Colonic mucosa (tissue), 4 donors: ENCODE data around the gene FARP1. TPM values are rescaled to one million over a fixed set of nuclear protein-coding genes. Genes with fewer than 3 reads are reported as not detected.

Source experiments
- DNase-seq: peaks from one replicate; pipeline ENCODE4 v3.0.0-alpha.2; 2020
- H3K27ac ChIP-seq: fragments of 200-600 bp; one replicate; pipeline ENCODE4 v1.8.0; 2021
- H3K27me3 ChIP-seq: fragments of 200-600 bp; one replicate; pipeline ENCODE4 v1.8.0; 2021
- H3K36me3 ChIP-seq: fragments of 200-600 bp; one replicate; pipeline ENCODE4 v1.8.0; 2021
- H3K4me1 ChIP-seq: fragments of 200-600 bp; one replicate; pipeline ENCODE4 v1.8.0; 2021; ENCODE audit warnings: mild to moderate bottlenecking
- H3K4me3 ChIP-seq: fragments of 200-600 bp; one replicate; pipeline ENCODE4 v1.8.0; 2021
- H3K9ac ChIP-seq, 2 donors: one replicate each; pipeline ENCODE4 v1.7.0; 2013; ENCODE audit warnings: control low read depth in 2 of 2, low read depth in 2 of 2, low read length in 2 of 2
- H3K9me3 ChIP-seq: fragments of 200-600 bp; one replicate; pipeline ENCODE4 v1.8.0; 2021
- CTCF ChIP-seq: fragments of 200-600 bp; IDR thresholded peaks from one replicate; pipeline ENCODE4 v1.8.0; 2022; ENCODE audit warnings: antibody characterized with exemption, mild to moderate bottlenecking
- intact Hi-C: fragments of 100-400 bp; cut with DNase I; formaldehyde crosslinking; loops from one replicate; pipeline ENCODE4 v1.14.1; 2022
- total RNA-seq, 2 donors: library from RNA; stranded (reverse); fragmentation: NEBNext Ultra II Directional in 1 of 2; extraction: Animal tissue kit (Norgen Biotek cat#: 25700) in 1 of 2; gene quantifications; one replicate each; pipeline ENCODE4 v1.2.1, GENCODE V29; 2021
- donor health status: healthy.
- donor health status: DM: no; HTN: no; CAD: no.
- donor health status: DM: no; HTN: no; CAD: no.

Gene FARP1
- total RNA-seq, 2 donors from 2014 or later, result 39.1 to 53.5 TPM

- no peak for DNase-seq
- H3K9ac ChIP-seq, result no peak overlapping the region
- H3K27ac ChIP-seq, result no peak overlapping the region
- no peak overlapping the region for H3K4me3 ChIP-seq
- H3K9me3 ChIP-seq, result no peaks in the 10 kb centered on the region
- H3K36me3 ChIP-seq, result no peaks in the 10 kb centered on the region
- no peaks in the 10 kb centered on the region for H3K27me3 ChIP-seq
- H3K4me1 ChIP-seq, result no peaks in the 10 kb centered on the region
- intact Hi-C loops, result no loop called here
- TF ChIP-seq CTCF, result no peak
These were observed 262.9 kb downstream of the FARP1 start for GRCh38 chr13:98405690-98406344.

DNA sequence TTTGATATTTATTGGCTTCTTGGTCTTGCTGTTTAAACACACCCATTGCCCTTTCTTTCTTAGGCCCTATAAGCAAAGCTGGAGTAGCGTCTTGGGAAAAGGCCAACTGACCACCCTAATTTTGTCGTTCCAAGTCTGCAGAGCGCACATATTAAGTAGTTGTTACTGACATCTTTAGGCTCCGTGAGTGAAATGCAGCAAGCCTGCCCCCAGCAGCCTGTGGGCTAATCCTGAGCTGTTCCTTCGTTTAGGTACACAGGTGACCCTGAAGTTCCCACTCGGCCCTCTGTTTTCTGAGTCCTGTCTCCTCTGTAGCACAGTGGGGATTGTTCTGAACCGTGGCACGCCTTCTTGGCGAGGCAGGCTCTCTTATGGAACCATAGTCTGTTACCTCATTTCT, 263.5 kb downstream of the FARP1 start:
- no peaks in the 10 kb centered on the region for H3K9me3 ChIP-seq
- no peak overlapping the region for H3K9ac ChIP-seq
- no peak overlapping the region for H3K4me3 ChIP-seq
- DNase-seq, result no peak
- H3K36me3 ChIP-seq, result no peaks in the 10 kb centered on the region
- H3K4me1 ChIP-seq, result no peaks in the 10 kb centered on the region
- TF ChIP-seq CTCF, result no peak
- H3K27ac ChIP-seq, result no peak overlapping the region
- H3K27me3 ChIP-seq, result no peaks in the 10 kb centered on the region
- intact Hi-C loops, result no loop called here

DNA sequence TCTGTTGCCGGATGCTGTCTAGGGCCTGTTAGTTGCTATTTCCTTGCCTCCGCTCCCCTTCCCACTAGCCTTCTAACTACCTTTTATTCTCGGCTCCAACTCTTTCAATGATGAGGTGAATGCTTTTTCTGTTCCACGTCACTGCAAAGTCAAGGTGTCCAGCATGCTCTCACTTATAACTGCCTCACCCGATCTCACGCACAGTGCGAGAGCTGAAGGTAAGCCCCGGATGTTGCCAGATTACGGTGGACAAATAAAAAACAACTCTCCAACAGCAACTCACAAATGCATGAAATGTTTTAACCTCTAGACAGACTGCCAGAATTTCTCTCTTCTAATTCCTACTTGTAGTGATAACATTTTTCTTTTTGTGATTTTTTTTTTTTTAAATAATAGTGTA, 264.1 kb downstream of the FARP1 start:
- no peak for TF ChIP-seq CTCF
- H3K27ac ChIP-seq, result no peak overlapping the region

DNA sequence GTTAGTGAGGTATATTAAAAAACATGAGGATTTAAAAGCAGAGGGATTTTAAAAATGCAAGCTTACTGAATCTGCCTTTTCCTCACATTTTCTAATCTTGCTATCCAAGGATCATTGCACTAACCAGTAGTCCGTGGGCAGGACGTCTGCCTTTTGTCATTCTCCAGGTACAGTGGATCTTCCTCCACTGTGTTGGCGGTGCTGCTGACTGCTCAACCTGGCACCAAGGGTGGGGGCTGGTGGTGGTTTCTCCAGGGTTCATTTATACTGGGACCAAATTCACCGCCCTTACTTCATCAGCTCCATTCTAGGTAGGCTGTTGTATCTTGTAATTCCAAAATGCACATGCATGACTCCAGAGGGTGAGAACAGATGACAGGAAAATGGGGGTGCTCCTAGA, 264.7 kb downstream of the FARP1 start:
- intact Hi-C loops, result no loop called here
- DNase-seq, result no peak

More for the DNA sequence above, 264.1 kb downstream of the FARP1 start:
- Histone ChIP-seq H3K4me1 (no peaks in the 10 kb centered on the region), H3K4me3 (no peak overlapping the region), H3K9ac (no peak overlapping the region), H3K36me3 (no peaks in the 10 kb centered on the region), H3K27me3 (no peaks in the 10 kb centered on the region), H3K9me3 (no peaks in the 10 kb centered on the region)
- no peak for DNase-seq
- intact Hi-C loops, result no loop called here

GRCh38 chr13:98409281-98409680, 266.4 kb downstream of the FARP1 start:
- Histone ChIP-seq H3K4me1 (no peaks in the 10 kb centered on the region), H3K27ac (no peak overlapping the region), H3K9ac (no peak overlapping the region), H3K27me3 (no peaks in the 10 kb centered on the region), H3K36me3 (no peaks in the 10 kb centered on the region), H3K9me3 (no peaks in the 10 kb centered on the region), H3K4me3 (no peak overlapping the region)
- DNase-seq, result no peak
- intact Hi-C loops, result no loop called here
- TF ChIP-seq CTCF, result no peak

More for the DNA sequence above, 264.7 kb downstream of the FARP1 start:
- Histone ChIP-seq H3K27ac (no peak overlapping the region), H3K4me1 (no peaks in the 10 kb centered on the region), H3K4me3 (no peak overlapping the region), H3K9me3 (no peaks in the 10 kb centered on the region), H3K9ac (no peak overlapping the region), H3K27me3 (no peaks in the 10 kb centered on the region), H3K36me3 (no peaks in the 10 kb centered on the region)
- TF ChIP-seq CTCF, result no peak
